Liver (tissue), 9 donors: ENCODE data around the gene RERE. TPM values are rescaled to one million over a fixed set of nuclear protein-coding genes. Genes with fewer than 3 reads are reported as not detected.
A peak's percentile ranks its signal among the peaks of the same experiment; 100 is the strongest.

ENCODE experiments used
- DNase-seq: peaks from one replicate; pipeline ENCODE4 v3.0.0-alpha.2; 2017; ENCODE audit warnings: low spot score
- H3K27ac ChIP-seq, 2 donors: one replicate each; pipeline ENCODE4 v1.7.0; 2013; ENCODE audit warnings: inconsistent platforms in 2 of 2, low read length in 2 of 2, control low read depth in 1 of 2, low read depth in 1 of 2, mild to moderate bottlenecking in 1 of 2
- H3K27me3 ChIP-seq, 4 donors: one replicate each; pipeline versions ENCODE4 v1.6.1 to v1.7.0; 2013; ENCODE audit warnings: low read length in 3 of 4, inconsistent platforms in 1 of 4, mild to moderate bottlenecking in 1 of 4, moderate library complexity in 1 of 4; ENCODE audit not compliant: control insufficient read depth in 4 of 4, insufficient read depth in 4 of 4
- H3K36me3 ChIP-seq, 4 donors: one replicate each; pipeline versions ENCODE4 v1.6.1 to v1.7.0; 2013; ENCODE audit warnings: low read length in 3 of 4, mild to moderate bottlenecking in 3 of 4, low read depth in 1 of 4, moderate library complexity in 1 of 4; ENCODE audit not compliant: control insufficient read depth in 4 of 4, insufficient read depth in 3 of 4
- H3K4me1 ChIP-seq, 4 donors: one replicate each; pipeline versions ENCODE4 v1.6.1 to v1.7.0; 2013; ENCODE audit warnings: low read length in 3 of 4, mild to moderate bottlenecking in 3 of 4, moderate library complexity in 1 of 4; ENCODE audit not compliant: control insufficient read depth in 4 of 4, insufficient read depth in 4 of 4
- H3K4me3 ChIP-seq, 3 donors: one replicate each; pipeline versions ENCODE4 v1.6.1 to v1.7.0; 2013; ENCODE audit warnings: low read length in 3 of 3, control low read depth in 1 of 3, low read depth in 1 of 3, mild to moderate bottlenecking in 1 of 3
- H3K9ac ChIP-seq, 2 donors: one replicate each; pipeline ENCODE4 v1.7.0; 2013; ENCODE audit warnings: low read length in 2 of 2, mild to moderate bottlenecking in 2 of 2, moderate library complexity in 2 of 2, control low read depth in 1 of 2, low read depth in 1 of 2
- H3K9me3 ChIP-seq, 4 donors: one replicate each; pipeline versions ENCODE4 v1.6.1 to v1.7.0; 2013; ENCODE audit warnings: low read length in 3 of 4; ENCODE audit not compliant: control insufficient read depth in 4 of 4
- FOXA2 ChIP-seq: IDR thresholded peaks from 2 replicates; pipeline ENCODE4 v1.6.1; 2016; ENCODE audit warnings: antibody characterized with exemption
- GABPA ChIP-seq, 2 donors: IDR thresholded peaks in 1 of 2; conservative IDR thresholded peaks in 1 of 2; 2 replicates each; pipeline ENCODE4 v1.6.1; 2016; ENCODE audit warnings: antibody characterized with exemption in 2 of 2, mild to moderate bottlenecking in 1 of 2, moderate library complexity in 1 of 2
- HNF4A ChIP-seq, 2 donors: conservative IDR thresholded peaks; 2 replicates each; pipeline ENCODE4 v1.6.1; 2016; ENCODE audit warnings: antibody characterized with exemption in 2 of 2, mild to moderate bottlenecking in 2 of 2
- HNF4G ChIP-seq: IDR thresholded peaks from 2 replicates; pipeline ENCODE4 v1.6.1; 2016; ENCODE audit warnings: antibody characterized with exemption
- NR2F2 ChIP-seq: IDR thresholded peaks from 2 replicates; pipeline ENCODE4 v1.6.1; 2016; ENCODE audit warnings: antibody characterized with exemption
- RAD21 ChIP-seq, 2 donors: IDR thresholded peaks; 2 replicates each; pipeline ENCODE4 v1.6.1; 2016; ENCODE audit warnings: antibody characterized with exemption in 2 of 2, mild to moderate bottlenecking in 2 of 2
- RXRA ChIP-seq, 2 donors: IDR thresholded peaks; 2 replicates each; pipeline ENCODE4 v1.6.1; 2017 to 2018; ENCODE audit warnings: antibody characterized with exemption in 2 of 2, mild to moderate bottlenecking in 1 of 2
- SP1 ChIP-seq: IDR thresholded peaks from 2 replicates; pipeline ENCODE4 v1.6.1; 2018; ENCODE audit warnings: antibody characterized with exemption, mild to moderate bottlenecking
- TAF1 ChIP-seq: conservative IDR thresholded peaks from 2 replicates; pipeline ENCODE4 v1.6.1; 2016; ENCODE audit warnings: antibody characterized with exemption, mild to moderate bottlenecking
- YY1 ChIP-seq: IDR thresholded peaks from 2 replicates; pipeline ENCODE4 v1.6.1; 2016; ENCODE audit warnings: antibody characterized with exemption, mild to moderate bottlenecking
- WGBS: extraction: QIAGEN DNeasy Blood & Tissue Kit; methylation state at CpG from one replicate; pipeline ENCODE4 v1.1.7; 2013; 5-methylcytosine and 5-hydroxymethylcytosine counted together
- polyA plus RNA-seq, 2 donors: library from polyadenylated mRNA; stranded (reverse) in 1 of 2; unstranded in 1 of 2; fragments of 200-250 nt in 1 of 2; fragments of >200 nt in 1 of 2; fragmentation: Nextera tagmentation in 1 of 2; extraction: Ambion mirVana in 1 of 2; gene quantifications; one replicate each; pipeline versions ENCODE4 v1.2.1 to v1.2.3, GENCODE V29; 2013 to 2015
- total RNA-seq, 2 donors: library from RNA; depleted of rRNA; stranded (reverse); fragments of >200 nt; gene quantifications; one replicate each; pipeline ENCODE4 v1.2.3, GENCODE V29; 2014
- TF ChIP-seq, protein P1 (sequence below): IDR thresholded peaks from 2 replicates; pipeline ENCODE4 v1.6.1; 2016; ENCODE audit warnings: antibody characterized with exemption
- TF ChIP-seq, protein P2 (sequence below): IDR thresholded peaks from 2 replicates; pipeline ENCODE4 v1.6.1; 2016; ENCODE audit warnings: antibody characterized with exemption
- TF ChIP-seq, protein P3 (sequence below): IDR thresholded peaks from 2 replicates; pipeline ENCODE4 v1.6.1; 2016; ENCODE audit warnings: antibody characterized with exemption
- TF ChIP-seq, protein P4 (sequence below): fragments of 150-350 bp; IDR thresholded peaks from 2 replicates; pipeline ENCODE4 v1.5.1; 2017; ENCODE audit warnings: improper control_type of control experiment, low read depth, low read length; ENCODE audit not compliant: missing input control
- donor health status: healthy.
- donor health status: healthy.
- donor health status: healthy.
- donor health status: healthy.
- donor health status: healthy.

Gene RERE
- total and polyA plus RNA-seq, 4 donors, result 9.8 to 49.1 (median 24.8) TPM

DNA sequence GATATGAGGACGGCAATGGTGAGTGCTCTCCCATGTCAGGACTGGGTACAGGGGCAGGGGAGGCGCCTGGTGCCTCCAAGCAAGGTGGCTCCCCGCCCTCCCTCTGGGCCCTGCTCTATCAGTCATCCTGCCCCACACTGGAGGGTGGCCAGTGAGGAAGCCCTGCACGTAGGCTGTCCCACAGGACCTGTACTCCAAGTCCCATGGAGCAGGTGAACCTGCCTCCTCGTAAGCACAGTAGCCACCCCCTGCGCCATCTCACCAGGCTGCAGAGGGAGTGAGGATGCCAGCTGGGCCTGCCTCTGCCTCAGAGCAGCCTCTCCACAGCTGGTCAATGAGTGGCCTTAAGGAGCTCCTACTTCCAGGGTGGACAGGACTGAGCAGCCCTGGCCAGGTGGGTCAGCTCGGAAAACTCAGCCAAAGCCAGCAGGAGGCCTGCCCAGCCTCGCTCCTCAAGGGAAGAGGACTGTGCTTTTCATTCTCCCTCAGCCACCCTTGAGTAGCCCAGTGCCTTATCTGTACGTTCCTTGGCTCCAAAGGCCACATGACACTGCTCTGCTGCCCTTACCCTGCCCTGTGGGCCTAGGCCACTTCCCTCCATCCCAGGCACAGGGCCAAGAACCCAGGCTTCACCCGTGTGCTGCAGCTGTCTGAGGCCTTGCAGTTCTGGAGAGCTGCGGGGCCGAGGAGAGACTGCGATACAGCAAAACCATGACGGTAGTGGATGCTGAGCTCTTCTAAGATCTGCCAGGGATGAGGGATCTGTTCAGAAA lies 459.9 kb downstream of the RERE start:
- Histone ChIP-seq H3K27me3 (no peaks in the 10 kb centered on the region), H3K4me3 (no peak overlapping the region), H3K27ac (no peak overlapping the region), H3K9ac (no peak overlapping the region), H3K4me1 (peaks cover 0 to 6% (median 3%) of the 10 kb centered on the region in 4 donors), H3K36me3 (peaks cover 32 to 75% (median 49%) of the 10 kb centered on the region in 4 donors), H3K9me3 (no peaks in the 10 kb centered on the region)
- TF ChIP-seq NR2F2 (peak; percentile 61), HNF4A (conservative IDR thresholded peaks at IDR 0.05) (no peak), RXRA (IDR thresholded peaks at IDR 0.05) (peak in 1 of 2 donors; percentile 8)
- no peak for DNase-seq
- 80% methylated on average over 14 of the region's 14 CpGs for WGBS

DNA sequence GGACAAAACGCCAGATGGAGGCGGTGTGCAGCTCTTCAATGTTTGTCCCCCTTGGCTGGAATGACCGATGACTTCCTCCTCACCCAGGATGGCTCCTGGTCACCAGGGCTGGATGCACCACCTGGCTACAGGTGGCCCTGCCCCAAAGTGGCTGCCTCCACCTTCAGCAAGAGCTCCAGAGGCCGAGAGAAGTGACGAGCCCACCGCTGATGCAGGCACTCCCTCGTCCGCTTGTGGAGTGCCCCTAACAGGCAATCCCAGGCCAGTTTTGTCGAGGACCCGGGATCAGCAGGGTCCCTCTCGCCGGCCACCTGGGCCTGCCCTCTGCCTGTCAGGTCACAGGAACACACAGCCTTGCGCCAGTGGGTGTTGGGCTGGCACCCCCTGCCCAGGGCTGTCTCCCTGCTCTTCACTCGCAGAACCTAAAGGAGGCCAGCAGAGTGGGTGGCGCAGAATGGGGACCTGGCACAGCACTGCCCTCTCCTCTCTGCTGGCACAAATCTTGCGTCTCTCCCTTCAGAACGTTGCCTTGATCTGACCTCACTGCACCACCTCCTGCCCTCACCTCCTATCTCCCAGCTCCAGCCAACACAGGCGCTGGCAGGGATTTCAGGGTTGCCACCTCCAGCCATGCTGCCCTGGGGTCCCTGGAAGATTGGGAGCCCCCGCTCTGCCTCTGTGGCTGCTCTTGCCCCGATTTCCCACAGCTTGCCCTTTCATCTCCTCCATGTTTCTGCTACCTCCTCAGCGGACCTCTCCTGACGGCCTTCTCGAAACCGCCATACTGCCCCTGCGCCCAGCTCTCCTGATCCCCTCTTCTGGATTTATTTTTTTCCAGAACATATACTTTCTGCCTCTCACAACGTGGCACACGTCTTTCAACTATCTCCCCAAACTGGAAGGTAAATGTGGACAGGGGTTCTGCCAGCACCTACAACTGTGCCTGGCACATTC lies 460.9 kb downstream of the RERE start:
- no peak overlapping the region for H3K9ac ChIP-seq
- H3K9me3 ChIP-seq, result no peaks in the 10 kb centered on the region
- peaks cover 24 to 67% (median 42%) of the 10 kb centered on the region in 4 donors for H3K36me3 ChIP-seq
- TF ChIP-seq, protein P1, sequence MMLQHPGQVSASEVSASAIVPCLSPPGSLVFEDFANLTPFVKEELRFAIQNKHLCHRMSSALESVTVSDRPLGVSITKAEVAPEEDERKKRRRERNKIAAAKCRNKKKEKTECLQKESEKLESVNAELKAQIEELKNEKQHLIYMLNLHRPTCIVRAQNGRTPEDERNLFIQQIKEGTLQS, result no peak
- TF ChIP-seq, protein P2, sequence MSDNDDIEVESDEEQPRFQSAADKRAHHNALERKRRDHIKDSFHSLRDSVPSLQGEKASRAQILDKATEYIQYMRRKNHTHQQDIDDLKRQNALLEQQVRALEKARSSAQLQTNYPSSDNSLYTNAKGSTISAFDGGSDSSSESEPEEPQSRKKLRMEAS, result no peak
- no peak for TF ChIP-seq HNF4G
- no peak for TF ChIP-seq GABPA (IDR thresholded peaks at IDR 0.05 in 1 of 2, conservative IDR thresholded peaks at IDR 0.05 in 1 of 2)
- no peak for TF ChIP-seq RXRA (IDR thresholded peaks at IDR 0.05)
- TF ChIP-seq, protein P3, sequence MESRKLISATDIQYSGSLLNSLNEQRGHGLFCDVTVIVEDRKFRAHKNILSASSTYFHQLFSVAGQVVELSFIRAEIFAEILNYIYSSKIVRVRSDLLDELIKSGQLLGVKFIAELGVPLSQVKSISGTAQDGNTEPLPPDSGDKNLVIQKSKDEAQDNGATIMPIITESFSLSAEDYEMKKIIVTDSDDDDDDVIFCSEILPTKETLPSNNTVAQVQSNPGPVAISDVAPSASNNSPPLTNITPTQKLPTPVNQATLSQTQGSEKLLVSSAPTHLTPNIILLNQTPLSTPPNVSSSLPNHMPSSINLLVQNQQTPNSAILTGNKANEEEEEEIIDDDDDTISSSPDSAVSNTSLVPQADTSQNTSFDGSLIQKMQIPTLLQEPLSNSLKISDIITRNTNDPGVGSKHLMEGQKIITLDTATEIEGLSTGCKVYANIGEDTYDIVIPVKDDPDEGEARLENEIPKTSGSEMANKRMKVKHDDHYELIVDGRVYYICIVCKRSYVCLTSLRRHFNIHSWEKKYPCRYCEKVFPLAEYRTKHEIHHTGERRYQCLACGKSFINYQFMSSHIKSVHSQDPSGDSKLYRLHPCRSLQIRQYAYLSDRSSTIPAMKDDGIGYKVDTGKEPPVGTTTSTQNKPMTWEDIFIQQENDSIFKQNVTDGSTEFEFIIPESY, result no peak
- TF ChIP-seq FOXA2, result no peak
- TF ChIP-seq HNF4A (conservative IDR thresholded peaks at IDR 0.05), result no peak
- no peak for TF ChIP-seq YY1
- H3K27me3 ChIP-seq, result no peaks in the 10 kb centered on the region
- H3K4me3 ChIP-seq, result no peak overlapping the region
- no peak for DNase-seq
- no peak overlapping the region for H3K27ac ChIP-seq
- peaks cover 0 to 2% (median 1%) of the 10 kb centered on the region in 4 donors for H3K4me1 ChIP-seq
- 91% methylated on average over 27 of the region's 27 CpGs for WGBS

DNA sequence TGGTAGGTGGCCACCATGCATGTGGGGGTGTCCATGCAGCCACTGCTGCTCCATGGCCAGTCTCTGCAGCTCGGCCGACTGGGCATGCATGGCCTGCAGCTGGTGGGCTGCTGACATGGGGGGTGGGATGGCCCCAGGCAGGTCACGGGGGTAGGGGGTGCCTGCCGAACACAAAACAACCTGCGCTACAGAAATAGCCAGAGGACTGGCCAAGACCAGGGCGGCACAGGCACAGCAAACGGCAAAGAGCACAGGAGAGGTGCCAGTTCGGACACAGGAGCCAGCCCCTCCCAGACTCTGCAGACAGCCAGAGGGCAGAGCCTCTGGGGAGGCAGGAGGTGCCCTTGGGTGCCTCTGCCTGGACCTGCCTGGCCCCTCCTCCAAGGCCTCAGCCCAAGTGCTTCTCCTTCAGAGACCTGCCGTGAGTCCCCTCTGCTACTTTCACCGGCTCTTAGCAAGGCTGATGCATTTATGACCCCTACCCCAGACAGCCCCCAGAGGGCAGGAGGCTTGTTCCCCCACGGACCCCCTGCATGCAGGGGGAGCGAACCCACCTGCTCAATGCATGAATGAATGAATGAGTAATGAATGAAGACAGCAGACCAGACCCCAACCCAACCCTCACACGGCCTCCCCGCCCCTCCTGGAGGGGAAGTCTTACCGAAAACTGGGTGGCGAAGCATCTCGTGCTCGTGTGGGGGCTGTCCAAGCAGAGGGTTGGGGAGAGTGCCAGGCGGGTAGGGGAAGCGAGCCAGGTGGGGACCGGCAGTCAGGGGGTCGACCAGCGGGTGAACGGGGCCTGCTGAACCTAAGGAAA lies 461.8 kb downstream of the RERE start:
- Histone ChIP-seq H3K9ac (no peak overlapping the region), H3K4me3 (no peak overlapping the region), H3K36me3 (peaks cover 22 to 59% (median 34%) of the 10 kb centered on the region in 4 donors), H3K27me3 (no peaks in the 10 kb centered on the region), H3K27ac (no peak overlapping the region), H3K4me1 (peaks cover 0 to 2% (median 0%) of the 10 kb centered on the region in 4 donors), H3K9me3 (no peaks in the 10 kb centered on the region)
- WGBS, result 86% methylated on average over 24 of the region's 24 CpGs
- no peak for DNase-seq
- TF ChIP-seq SP1, result no peak
- TF ChIP-seq, protein P3, result no peak
- TF ChIP-seq, protein P4, sequence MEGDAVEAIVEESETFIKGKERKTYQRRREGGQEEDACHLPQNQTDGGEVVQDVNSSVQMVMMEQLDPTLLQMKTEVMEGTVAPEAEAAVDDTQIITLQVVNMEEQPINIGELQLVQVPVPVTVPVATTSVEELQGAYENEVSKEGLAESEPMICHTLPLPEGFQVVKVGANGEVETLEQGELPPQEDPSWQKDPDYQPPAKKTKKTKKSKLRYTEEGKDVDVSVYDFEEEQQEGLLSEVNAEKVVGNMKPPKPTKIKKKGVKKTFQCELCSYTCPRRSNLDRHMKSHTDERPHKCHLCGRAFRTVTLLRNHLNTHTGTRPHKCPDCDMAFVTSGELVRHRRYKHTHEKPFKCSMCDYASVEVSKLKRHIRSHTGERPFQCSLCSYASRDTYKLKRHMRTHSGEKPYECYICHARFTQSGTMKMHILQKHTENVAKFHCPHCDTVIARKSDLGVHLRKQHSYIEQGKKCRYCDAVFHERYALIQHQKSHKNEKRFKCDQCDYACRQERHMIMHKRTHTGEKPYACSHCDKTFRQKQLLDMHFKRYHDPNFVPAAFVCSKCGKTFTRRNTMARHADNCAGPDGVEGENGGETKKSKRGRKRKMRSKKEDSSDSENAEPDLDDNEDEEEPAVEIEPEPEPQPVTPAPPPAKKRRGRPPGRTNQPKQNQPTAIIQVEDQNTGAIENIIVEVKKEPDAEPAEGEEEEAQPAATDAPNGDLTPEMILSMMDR, result no peak
- TF ChIP-seq RAD21 (IDR thresholded peaks at IDR 0.05), result no peak
- no peak for TF ChIP-seq FOXA2
- no peak for TF ChIP-seq RXRA (IDR thresholded peaks at IDR 0.05)
- TF ChIP-seq, protein P2, result no peak
- no peak for TF ChIP-seq TAF1
- no peak for TF ChIP-seq HNF4A (conservative IDR thresholded peaks at IDR 0.05)
- TF ChIP-seq YY1, result no peak
